ENCODE measurements around the gene BOLA3.
"Not testable (repeated sequence)": the region's sequence is repeated elsewhere in the genome, so short reads cannot be mapped to it uniquely, and the experiment has no call there.

Gene BOLA3

GRCh38 chr2:74101574-74102300, 46.0 kb downstream of the BOLA3 start:
- no peak for DNase-seq

GRCh38 chr2:74100254-74101216, 47.2 kb downstream of the BOLA3 start:
- no peak for DNase-seq

GRCh38 chr2:74099835-74100234, 47.9 kb downstream of the BOLA3 start:
- no peak for DNase-seq

GRCh38 chr2:74099271-74099670, 48.4 kb downstream of the BOLA3 start:
- DNase-seq, result no peak

GRCh38 chr2:74097574-74097973, 50.1 kb downstream of the BOLA3 start:
- DNase-seq, result no peak

DNA sequence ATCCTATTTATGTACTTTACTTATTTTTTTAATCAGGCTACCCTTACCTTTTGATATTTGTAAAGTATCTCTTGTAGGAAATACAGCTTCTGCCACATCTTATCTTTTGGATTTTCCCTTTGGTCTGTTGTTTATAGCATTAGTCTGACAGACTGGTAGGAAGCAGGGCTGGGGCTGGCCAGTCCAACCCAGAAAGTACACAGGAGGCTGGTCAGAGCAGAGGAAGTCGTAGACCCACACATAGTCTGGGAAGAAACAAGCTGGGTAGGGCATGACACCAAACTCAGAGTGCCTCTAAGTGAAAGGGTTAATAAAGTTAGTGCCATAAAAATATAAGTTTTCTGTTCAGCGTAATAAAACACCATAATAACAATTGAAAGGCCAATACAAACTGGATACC, 51.7 kb downstream of the BOLA3 start:
- DNase-seq, result no peak

GRCh38 chr2:74095632-74096031, 52.1 kb downstream of the BOLA3 start:
- DNase-seq, result no peak

GRCh38 chr2:74094291-74094690, 53.4 kb downstream of the BOLA3 start:
- no peak for DNase-seq

- DNase-seq, result no peak
Observed at GRCh38 chr2:74093840-74094239, 53.9 kb downstream of the BOLA3 start.

DNA sequence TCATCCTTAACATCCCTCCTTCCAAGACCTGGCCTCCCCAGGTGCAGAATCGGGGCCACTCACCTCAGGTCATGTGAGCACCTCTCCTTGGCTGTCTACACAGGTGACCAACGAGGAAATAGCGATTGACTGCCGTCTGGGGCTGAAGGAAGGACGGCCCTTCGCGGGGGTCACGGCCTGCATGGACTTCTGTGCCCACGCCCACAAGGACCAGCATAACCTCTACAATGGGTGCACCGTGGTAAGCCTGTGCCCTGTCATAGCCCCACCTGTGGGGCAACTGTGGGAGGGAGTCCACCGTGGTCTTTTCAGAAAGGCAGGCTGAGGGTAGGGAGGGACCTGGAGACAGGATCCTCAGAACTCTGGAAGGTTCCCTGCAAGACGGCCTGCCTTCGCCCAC, 54.3 kb downstream of the BOLA3 start:
- DNase-seq, result no peak

GRCh38 chr2:74092275-74092674, 55.4 kb downstream of the BOLA3 start:
- peak; percentile 23 for DNase-seq

DNA sequence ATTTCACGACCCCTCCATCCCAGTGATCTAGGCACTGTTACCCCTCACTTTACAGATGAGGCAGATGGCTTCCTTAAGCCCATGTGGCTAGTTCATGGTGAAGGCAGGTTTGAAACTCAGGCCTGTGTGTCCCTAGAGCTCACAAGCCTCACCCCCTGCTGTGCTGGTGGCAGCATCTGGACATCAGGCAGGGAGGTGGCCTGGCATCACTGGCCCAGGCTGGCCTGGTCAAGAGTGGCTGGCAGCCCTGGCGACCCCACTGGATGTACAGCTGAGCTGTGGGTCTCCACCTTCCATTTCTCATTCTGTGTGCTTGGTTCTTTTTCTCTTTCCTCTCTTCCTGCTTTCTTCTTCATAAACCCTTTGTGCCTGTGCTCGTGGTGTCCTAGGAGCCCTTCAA, 56.3 kb downstream of the BOLA3 start:
- no peak for DNase-seq

DNA sequence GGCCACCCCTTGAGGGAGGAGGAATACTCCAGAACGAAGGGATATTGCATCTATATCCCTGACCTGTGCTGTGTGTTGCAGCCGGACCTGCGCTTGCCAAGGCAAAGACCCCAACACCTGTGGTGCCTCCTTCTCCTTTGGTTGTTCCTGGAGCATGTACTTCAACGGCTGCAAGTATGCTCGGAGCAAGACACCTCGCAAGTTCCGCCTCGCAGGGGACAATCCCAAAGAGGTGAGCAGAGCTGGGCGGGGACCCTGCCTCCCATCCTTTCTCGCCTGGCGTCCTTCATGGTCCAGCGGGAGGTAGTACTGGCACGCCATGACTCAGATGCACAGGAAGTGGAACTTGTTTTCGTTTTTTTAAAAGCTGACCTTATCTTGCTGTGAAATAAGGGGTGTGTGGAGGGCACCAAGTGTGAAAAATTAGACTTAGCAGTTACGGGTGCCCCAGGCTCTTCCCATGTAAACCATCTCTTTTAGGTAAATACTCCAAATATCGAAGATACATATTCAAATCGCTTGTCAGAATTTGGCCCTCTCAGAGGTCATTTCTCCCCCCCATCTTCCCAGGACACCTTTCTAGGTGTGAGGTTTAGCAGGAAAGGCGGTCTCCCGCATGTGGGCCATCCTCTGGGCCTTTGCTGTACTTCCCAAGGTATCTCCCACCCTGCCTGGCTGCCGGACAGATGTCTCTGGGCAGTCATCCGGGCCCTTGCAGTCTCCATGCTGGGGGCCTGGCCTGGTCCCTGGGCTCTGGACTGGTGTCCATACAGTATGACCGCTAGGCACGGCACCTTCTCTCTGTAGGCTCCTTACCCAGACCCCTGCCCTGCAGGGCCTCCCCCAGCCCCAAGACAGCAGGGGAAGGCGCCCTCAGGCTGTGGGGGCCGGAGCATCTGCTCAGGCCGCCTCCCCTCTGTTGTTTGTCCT, 57.6 kb downstream of the BOLA3 start:
- DNase-seq, result no peak

GRCh38 chr2:74088676-74089075, 59.0 kb downstream of the BOLA3 start:
- DNase-seq, result not testable (repeated sequence)

DNA sequence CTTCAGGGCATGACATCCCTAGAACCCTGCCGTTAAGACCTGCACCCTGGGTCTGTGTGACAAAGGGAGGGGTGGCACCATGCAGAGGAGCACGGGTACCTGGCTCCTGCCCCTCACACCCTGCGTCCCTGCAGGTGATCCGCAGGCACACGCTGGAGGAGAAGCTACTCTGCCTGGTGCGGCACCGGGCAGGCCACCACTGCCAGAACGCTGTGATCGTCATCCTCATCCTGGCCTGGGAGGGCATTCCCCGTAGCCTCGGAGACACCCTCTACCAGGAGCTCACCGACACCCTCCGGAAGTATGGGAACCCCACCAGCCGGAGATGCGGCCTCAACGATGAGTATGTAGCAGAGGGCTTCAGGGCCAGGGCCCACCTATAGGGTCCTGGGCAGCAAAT, 60.0 kb downstream of the BOLA3 start:
- DNase-seq, result no peak

GRCh38 chr2:74086021-74086420, 61.7 kb downstream of the BOLA3 start:
- DNase-seq, result no peak

Measured in fibroblast of skin of back (primary cell).